HG03196 (cell line): Measurements from ENCODE around the gene NDST4.

ENCODE experiments used
- ATAC-seq: cut with Tn5 transposase; IDR thresholded peaks from one replicate; pipeline ENCODE4 v1.9.1; 2021; ENCODE audit not compliant: unreplicated experiment

NDST4 gene

GRCh38 chr4:115113506-115114106 is at the start of gene NDST4:
TSS of gene NDST4 (minus strand) at chr4:115113620. CDS start at chr4:115077036, 36,584 bp downstream.
- no peak for ATAC-seq

- ATAC-seq: no peak
These were observed 45.7 kb upstream of the NDST4 start for GRCh38 chr4:115159141-115159540.

- no peak for ATAC-seq
These were observed 44.9 kb upstream of the NDST4 start for GRCh38 chr4:115158296-115158695.

- no peak for ATAC-seq
These were observed 41.4 kb upstream of the NDST4 start for GRCh38 chr4:115154826-115155225.

- ATAC-seq: no peak
These were observed 39.5 kb upstream of the NDST4 start for GRCh38 chr4:115152965-115153364.

- no peak for ATAC-seq
These were observed 38.7 kb upstream of the NDST4 start for GRCh38 chr4:115152081-115152480.

GRCh38 chr4:115149106-115149505 is 35.7 kb upstream of the NDST4 start:
- ATAC-seq: no peak

GRCh38 chr4:115145393-115146160 is 32.2 kb upstream of the NDST4 start:
- ATAC-seq: no peak

GRCh38 chr4:115128037-115128436 is 14.6 kb upstream of the NDST4 start:
- ATAC-seq: no peak

- ATAC-seq: no peak
These were observed 13.1 kb upstream of the NDST4 start for GRCh38 chr4:115126491-115126890.

GRCh38 chr4:115121351-115122043 is 8.1 kb upstream of the NDST4 start:
- ATAC-seq: no peak

GRCh38 chr4:115119804-115120352 is 6.5 kb upstream of the NDST4 start:
- no peak for ATAC-seq

- ATAC-seq: no peak
These were observed 4.2 kb upstream of the NDST4 start for GRCh38 chr4:115117651-115118050.

GRCh38 chr4:115110191-115111181 is 2.9 kb downstream of the NDST4 start:
- no peak for ATAC-seq

- ATAC-seq: no peak
These were observed 4.6 kb downstream of the NDST4 start for GRCh38 chr4:115108850-115109249.

- no peak for ATAC-seq
These were observed 6.0 kb downstream of the NDST4 start for GRCh38 chr4:115107411-115107810.

- ATAC-seq: no peak
These were observed 11.7 kb downstream of the NDST4 start for GRCh38 chr4:115101675-115102074.

- ATAC-seq: no peak
These were observed 22.8 kb downstream of the NDST4 start for GRCh38 chr4:115090483-115091075.

- ATAC-seq: no peak
These were observed 30.8 kb downstream of the NDST4 start for GRCh38 chr4:115082633-115083032.

- no peak for ATAC-seq
These were observed 36.7 kb downstream of the NDST4 start for GRCh38 chr4:115076691-115077090.
